ENCODE results near the gene FSD1L. TPM values are rescaled to one million over a fixed set of nuclear protein-coding genes. Genes with fewer than 3 reads are reported as not detected.
"Not testable (repeated sequence)": the region's sequence is repeated elsewhere in the genome, so short reads cannot be mapped to it uniquely, and the experiment has no call there.

The FSD1L gene
- total RNA-seq, 1 donor from 2014 or later = 5.0 TPM

DNA sequence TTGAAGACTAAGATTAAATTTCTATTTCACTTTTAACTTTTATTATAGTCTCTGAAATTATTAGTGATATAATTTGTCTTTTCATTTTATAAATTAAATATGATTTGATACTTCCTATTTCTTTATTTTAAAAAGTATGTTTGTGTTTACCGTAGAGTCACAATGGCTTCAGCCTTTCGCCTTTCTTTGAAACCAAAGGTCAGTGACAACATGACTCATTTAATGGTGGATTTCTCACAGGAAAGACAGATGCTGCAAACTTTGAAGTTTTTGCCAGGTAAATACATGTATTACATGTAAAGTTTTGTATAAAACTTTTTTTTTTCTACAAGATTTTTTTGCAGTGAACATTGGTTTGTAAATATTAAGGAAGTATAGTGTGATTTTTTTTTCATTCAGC, 36.4 kb downstream of the FSD1L start:
- no peak for DNase-seq (ENCODE audit: low spot score)

- no peak for DNase-seq (ENCODE audit: low spot score)
Measured at GRCh38 chr9:105485131-105485530, 37.3 kb downstream of the FSD1L start.

- DNase-seq (ENCODE audit: low spot score) = no peak
Measured at GRCh38 chr9:105496826-105497225, 49.0 kb downstream of the FSD1L start.

DNA sequence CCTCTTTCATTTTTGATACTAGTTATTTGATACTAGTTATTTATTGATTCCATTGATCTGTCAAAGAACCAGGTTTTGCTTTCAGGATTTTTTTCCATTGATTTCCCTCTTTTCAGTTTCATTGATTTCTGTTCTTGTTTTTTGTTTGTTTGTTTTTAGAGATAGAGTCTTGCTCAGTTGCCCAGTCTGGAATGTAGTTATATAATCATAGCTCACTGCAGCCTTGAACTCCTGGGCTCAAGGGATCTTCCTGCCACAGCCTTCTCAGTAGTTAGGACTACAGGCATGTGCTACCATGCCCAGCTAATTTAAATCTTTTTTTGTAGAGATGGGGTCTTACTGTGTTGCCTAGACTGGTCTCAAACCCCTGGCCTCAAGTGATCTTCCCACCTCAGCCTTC, 49.9 kb downstream of the FSD1L start:
- DNase-seq (ENCODE audit: low spot score) = no peak

DNA sequence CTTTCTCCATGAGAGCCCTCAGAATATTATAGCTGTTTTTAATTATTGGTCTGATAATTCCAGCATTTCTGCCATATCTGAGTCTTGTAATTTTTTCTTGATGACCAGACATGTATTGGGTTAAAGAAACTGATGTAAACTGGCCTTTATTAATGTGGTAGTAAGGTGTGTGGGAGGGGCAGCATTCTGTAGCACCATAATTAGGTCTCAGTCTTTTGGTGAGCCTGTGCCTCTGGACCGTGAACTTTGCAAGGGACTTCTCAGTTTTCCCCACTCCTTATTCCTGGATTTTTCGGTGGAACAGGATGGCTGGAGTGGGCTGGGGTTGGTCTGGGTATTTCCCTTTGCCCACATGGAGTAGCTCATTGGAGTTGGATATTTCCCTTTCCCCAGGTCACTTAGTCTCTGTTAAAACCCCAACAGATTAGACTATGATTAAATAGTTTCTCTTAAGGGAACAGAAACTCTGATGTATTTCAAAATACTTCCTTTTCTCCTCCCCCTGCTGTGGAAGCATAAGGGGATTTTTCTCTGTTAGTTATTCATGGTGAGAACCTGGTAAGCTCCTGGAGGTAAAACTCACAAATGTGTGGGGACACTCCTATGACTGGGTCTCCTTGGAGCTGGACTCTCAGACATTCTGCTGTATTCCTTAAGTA, 52.4 kb downstream of the FSD1L start:
- DNase-seq (ENCODE audit: low spot score) = no peak

DNA sequence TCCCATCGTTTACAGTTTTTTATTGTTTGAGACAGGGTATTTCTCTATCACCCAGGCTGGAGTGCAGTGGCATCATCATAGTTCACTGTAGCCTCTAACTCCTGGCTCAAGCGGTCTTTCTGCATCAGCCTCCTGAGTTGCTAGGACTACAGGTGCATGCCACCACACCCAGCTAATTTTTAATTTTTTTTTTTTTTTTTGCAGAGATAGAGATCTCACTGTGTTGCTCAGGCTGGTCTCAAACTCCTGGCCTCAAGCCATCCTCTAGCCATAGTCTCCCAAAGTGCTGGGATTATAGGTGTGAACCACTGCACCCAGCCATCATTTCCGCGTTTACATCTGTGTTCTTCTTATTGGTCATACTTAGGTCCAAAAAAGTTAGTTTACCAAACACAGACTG, 53.6 kb downstream of the FSD1L start:
- DNase-seq (ENCODE audit: low spot score) = no peak

- no peak for DNase-seq (ENCODE audit: low spot score)
Measured at GRCh38 chr9:105502276-105502675, 54.4 kb downstream of the FSD1L start.

DNA sequence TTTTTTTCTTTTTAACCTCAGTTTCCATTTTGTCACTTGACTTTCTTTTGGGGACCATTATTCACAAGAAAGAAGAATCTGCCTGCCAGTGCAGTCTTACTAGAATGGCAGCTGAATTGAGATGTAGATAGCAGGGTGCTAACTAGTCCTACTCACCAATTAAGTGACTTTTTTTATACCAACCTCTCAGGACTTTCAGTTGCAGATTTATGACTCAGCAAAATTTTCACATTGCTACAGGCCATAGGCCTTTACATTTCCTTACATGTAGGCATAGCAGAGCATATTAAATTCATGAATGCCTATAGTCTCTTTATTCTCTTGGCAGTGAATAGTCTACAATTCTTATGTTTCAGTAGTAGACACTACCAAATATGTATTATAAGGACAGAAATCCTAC, 56.0 kb downstream of the FSD1L start:
- DNase-seq (ENCODE audit: low spot score) = no peak

- DNase-seq (ENCODE audit: low spot score) = no peak
Measured at GRCh38 chr9:105507096-105507790, 59.4 kb downstream of the FSD1L start.

GRCh38 chr9:105508530-105508929, 60.7 kb downstream of the FSD1L start:
- DNase-seq (ENCODE audit: low spot score) = no peak

GRCh38 chr9:105510024-105510423, 62.2 kb downstream of the FSD1L start:
- no peak for DNase-seq (ENCODE audit: low spot score)

- DNase-seq (ENCODE audit: low spot score) = no peak
Measured at GRCh38 chr9:105511446-105511845, 63.6 kb downstream of the FSD1L start.

- no peak for DNase-seq (ENCODE audit: low spot score)
Measured at GRCh38 chr9:105515811-105516413, 68.1 kb downstream of the FSD1L start.

DNA sequence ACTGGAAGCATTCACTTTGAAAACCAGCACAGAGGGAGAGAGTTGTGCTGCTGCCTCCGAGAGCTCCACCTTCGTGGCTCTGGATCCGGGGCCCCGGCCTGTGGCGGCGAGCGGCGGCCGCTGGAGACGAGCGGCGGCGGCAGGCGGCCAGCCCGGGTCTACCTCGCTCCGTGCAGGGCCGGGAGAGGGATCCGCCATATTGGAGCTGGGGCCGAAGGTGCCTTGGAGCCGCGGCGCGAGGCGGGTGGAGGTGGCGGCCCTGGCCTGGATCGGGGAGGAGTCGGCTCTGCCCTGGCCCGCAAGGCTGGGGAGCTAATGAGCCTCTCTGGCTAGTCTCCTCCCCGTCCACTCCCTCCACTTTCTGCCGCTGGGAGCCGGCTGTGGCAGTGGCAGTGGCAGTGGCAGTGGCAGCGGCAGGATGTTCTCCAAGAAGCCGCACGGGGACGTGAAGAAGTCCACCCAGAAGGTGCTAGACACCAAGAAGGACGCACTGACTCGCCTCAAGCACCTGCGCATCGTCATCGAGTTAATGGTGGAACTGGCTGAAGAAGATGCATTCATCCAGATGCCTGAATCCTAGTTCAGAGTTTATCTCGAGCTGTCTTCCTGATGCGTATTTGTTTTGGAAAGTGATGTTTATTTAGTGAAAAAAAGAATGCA, 72.0 kb downstream of the FSD1L start:
- not testable (repeated sequence) for DNase-seq (ENCODE audit: low spot score)

DNA sequence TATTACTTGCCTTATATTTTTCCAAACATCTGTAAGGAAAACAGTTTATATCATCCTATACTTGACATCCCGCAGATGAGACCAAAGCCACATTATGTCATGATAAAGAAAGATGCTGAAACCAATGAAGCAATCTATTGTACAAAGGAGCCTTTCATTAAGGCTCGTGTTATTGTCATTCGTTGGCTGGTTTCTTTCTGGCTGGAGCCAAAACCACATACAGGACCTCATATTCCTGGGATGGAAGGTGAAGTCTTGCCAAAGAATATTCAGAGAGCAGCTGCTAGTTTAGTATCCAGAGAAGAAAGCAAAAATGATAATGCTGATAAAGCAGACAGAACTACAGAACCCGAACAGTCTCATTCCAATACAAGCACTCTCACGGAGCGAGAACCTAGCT, 73.2 kb downstream of the FSD1L start:
- DNase-seq (ENCODE audit: low spot score) = not testable (repeated sequence)

DNA sequence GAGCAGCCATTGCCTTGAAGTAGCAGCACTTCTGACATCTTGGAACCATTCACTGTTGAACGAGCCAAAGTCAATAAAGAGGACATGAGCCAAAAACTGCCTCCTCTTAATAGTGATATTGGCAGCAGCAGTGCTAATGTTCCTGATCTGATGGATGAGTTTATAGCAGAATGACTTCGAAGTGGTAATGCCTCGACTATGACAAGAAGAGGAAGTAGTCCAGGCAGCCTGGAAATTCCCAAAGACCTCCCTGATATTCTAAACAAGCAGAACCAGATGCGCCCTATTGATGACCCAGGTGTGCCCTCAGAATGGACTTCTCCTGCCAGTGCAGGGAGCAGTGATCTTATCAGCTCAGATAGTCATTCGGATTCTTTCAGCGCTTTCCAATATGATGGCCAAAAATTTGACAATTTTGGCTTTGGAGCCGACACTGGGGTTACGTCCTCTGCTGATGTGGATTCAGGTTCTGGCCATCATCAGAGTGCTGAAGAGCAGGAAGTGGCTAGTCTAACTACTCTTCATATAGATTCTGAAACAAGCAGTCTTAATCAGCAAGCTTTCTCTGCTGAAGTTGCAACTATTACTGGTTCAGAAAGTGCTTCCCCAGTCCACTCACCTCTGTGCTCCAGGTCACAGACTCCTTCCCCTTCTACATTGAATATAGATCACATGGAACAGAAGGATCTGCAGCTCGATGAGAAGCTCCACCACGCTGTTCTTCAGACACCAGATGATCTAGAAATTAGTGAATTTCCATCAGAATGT, 75.0 kb downstream of the FSD1L start:
- DNase-seq (ENCODE audit: low spot score) = not testable (repeated sequence)

GRCh38 chr9:105531530-105531929, 83.7 kb downstream of the FSD1L start:
- DNase-seq (ENCODE audit: low spot score) = no peak

GRCh38 chr9:105535920-105536668, 88.3 kb downstream of the FSD1L start:
- no peak for DNase-seq (ENCODE audit: low spot score)

- DNase-seq (ENCODE audit: low spot score) = no peak
Measured at GRCh38 chr9:105539452-105539851, 91.6 kb downstream of the FSD1L start.

GRCh38 chr9:105541838-105542237, 94.0 kb downstream of the FSD1L start:
- DNase-seq (ENCODE audit: low spot score) = no peak

- DNase-seq (ENCODE audit: low spot score) = no peak
Measured at GRCh38 chr9:105554042-105554441, 106.2 kb downstream of the FSD1L start.
